BJ (cell line): ENCODE data around the gene STAB1. TPM values are rescaled to one million over a fixed set of nuclear protein-coding genes. Genes with fewer than 3 reads are reported as not detected.
A peak's percentile ranks its signal among the peaks of the same experiment; 100 is the strongest.

Source experiments
- CTCF ChIA-PET: fragments of 350-600 bp; formaldehyde crosslinking; extraction: SDS; loops from one replicate; lab custom pipeline; 2021; ENCODE audit warnings: antibody characterized with exemption, inconsistent platforms; lab: Yijun Ruan, JAX
- POLR2A ChIA-PET: fragments of 300-600 bp; sonication (Branson Sonifier 250); formaldehyde crosslinking; extraction: SDS; loops from one replicate; lab custom pipeline; 2021; ENCODE audit warnings: antibody characterized with exemption; lab: Charles Lee
- DNase-seq: peaks from one replicate; pipeline ENCODE4 v3.0.0-alpha.2; 2011; ENCODE audit warnings: low read depth
- H3K27me3 ChIP-seq: 2 replicates; pipeline ENCODE4 v1.6.0; 2011; ENCODE audit warnings: low read length; ENCODE audit not compliant: control insufficient read depth, insufficient read depth
- H3K36me3 ChIP-seq: 2 replicates; pipeline ENCODE4 v1.5.1; 2011; ENCODE audit warnings: low read length; ENCODE audit not compliant: control insufficient read depth, insufficient read depth
- H3K4me3 ChIP-seq: 2 replicates; pipeline ENCODE4 v1.5.1; 2011; ENCODE audit warnings: low read depth, mild to moderate bottlenecking, control low read depth, low read length
- CTCF ChIP-seq: IDR thresholded peaks from 2 replicates; pipeline ENCODE4 v1.5.1; 2011; ENCODE audit warnings: low read depth, mild to moderate bottlenecking, control low read depth, inconsistent platforms, low read length, moderate library complexity; ENCODE audit not compliant: insufficient read depth
- polyA minus RNA-seq: library from RNA; depleted of rRNA, polyadenylated mRNA; stranded (reverse); fragments of >200 nt; gene quantifications from 2 replicates; pipeline ENCODE4 v1.2.3, GENCODE V29; 2011; rRNA and poly(A)+ RNA removed
- polyA plus RNA-seq: library from polyadenylated mRNA; depleted of rRNA; stranded (reverse); fragments of >200 nt; gene quantifications from 2 replicates; pipeline ENCODE4 v1.2.3, GENCODE V29; 2011; rRNA removed

Gene STAB1
- polyA plus RNA-seq, result 0.01 and 0.05 TPM in 2 replicates
- 0.14 TPM in 1 of 2 replicates, not detected in the other for polyA minus RNA-seq

- TF ChIP-seq CTCF, result no peak
- Histone ChIP-seq H3K27me3 (no peaks in the 10 kb centered on the region), H3K4me3 (no peak within 1 kb of the TSS), H3K36me3 (peaks cover 34% of the 10 kb centered on the region)
- ChIA-PET POLR2A (no interaction called here), CTCF (interaction anchor here (1.0 kb wide), 1 partner anchor 67 kb away, joined by 3 read pairs; no protein-coding TSS in a partner anchor)
- DNase-seq, result no peak
These were observed at the start of gene STAB1 for GRCh38 chr3:52494886-52495495. STAB1 (plus strand) TSS chr3:52495338; CDS start chr3:52495414, 76 bp downstream.

- Histone ChIP-seq H3K27me3 (no peaks in the 10 kb centered on the region), H3K36me3 (no peaks in the 10 kb centered on the region), H3K4me3 (no peak overlapping the region)
- POLR2A ChIA-PET, result no interaction called here
- CTCF ChIA-PET, result interaction anchor here (0.7 to 12.4 kb wide), 13 partner anchors 12 to 247 kb away, joined by 3 to 445 read pairs (median 4); no protein-coding TSS in a partner anchor
- DNase-seq, result no peak
- no peak for TF ChIP-seq CTCF
These were observed 49.1 kb upstream of the STAB1 start for GRCh38 chr3:52446042-52446441.

DNA sequence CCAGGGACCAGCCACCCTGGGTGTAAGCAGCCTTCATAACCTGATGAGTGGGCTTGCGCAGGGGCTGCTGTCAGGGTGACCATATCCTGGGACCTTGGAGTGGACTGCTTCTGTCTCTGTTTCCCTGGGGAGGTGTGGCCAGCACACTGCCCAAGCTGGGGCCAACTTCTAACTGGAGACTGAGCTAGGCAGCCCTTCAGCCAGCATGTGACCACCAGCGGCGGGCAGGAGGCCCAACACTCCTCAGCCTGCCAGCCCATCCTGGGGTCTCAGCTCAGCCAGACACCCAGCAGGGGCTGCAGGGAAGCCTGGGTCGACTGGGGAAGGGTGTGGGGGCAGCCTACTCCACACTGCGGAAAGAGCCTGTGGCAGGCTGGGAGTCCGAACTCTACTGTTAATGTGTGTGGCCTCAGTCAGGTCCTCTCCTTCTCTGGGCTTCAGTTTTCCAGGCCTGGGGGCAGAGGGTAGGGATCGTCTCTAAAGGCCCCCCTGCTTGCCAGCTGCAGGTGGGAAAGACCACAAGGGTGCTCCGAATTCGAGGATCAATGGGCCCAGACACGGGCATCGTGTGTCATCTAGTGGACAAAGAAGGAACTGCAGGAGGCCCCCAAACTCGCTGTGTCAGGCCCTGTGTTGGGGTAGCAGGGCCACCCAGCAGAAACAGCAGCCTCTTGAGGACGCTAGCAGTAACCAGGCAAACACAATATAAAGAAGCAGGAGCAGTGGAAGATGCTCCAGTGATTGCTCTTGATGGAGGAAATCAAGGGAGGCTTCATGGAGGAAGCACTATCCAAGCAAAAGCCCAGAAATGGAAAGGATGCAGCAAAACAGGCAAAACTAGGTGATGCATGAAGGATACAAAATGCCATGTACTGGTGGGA is 48.3 kb upstream of the STAB1 start:
- DNase-seq, result no peak
- CTCF ChIA-PET, result interaction anchor here (0.6 to 12.4 kb wide), 21 partner anchors 11 to 1635 kb away, joined by 3 to 445 read pairs (median 4); partner anchors contain the start of gene TLR9
- H3K27me3 ChIP-seq, result no peaks in the 10 kb centered on the region
- no peaks in the 10 kb centered on the region for H3K36me3 ChIP-seq
- POLR2A ChIA-PET, result no interaction called here
- TF ChIP-seq CTCF, result peak; percentile 100
- H3K4me3 ChIP-seq, result no peak overlapping the region

- ChIA-PET CTCF (interaction anchor here (0.6 to 12.4 kb wide), 13 partner anchors 10 to 444 kb away, joined by 3 to 445 read pairs (median 5); partner anchors contain the start of gene TLR9), POLR2A (no interaction called here)
- Histone ChIP-seq H3K4me3 (no peak overlapping the region), H3K27me3 (no peaks in the 10 kb centered on the region), H3K36me3 (no peaks in the 10 kb centered on the region)
- TF ChIP-seq CTCF, result no peak
- no peak for DNase-seq
These were observed 47.4 kb upstream of the STAB1 start for GRCh38 chr3:52447512-52448355.
